A673 (cell line): ENCODE results near the gene HPS1. TPM values are rescaled to one million over a fixed set of nuclear protein-coding genes. Genes with fewer than 3 reads are reported as not detected.

ENCODE experiments used
- BruUV-seq: library from RNA; stranded (reverse); fragments of 400-500 nt; replicated peaks from 2 replicates; lab custom pipeline; 2021; lab: Mats Ljungman, UMichigan
- CTCF ChIA-PET: fragments of 300-600 bp; sonication (Branson Sonifier 250); formaldehyde crosslinking; loops from one replicate; lab custom pipeline; 2022; ENCODE audit warnings: antibody characterized with exemption; lab: Charles Lee
- POLR2A ChIA-PET: fragments of 300-600 bp; sonication (Branson Sonifier 250); formaldehyde crosslinking; loops from one replicate; lab custom pipeline; 2022; ENCODE audit warnings: antibody characterized with exemption; ENCODE audit not compliant: low non-redundant PET; lab: Charles Lee
- DNase-seq: peaks from one replicate; pipeline ENCODE4 v3.0.0-alpha.2; 2015; ENCODE audit warnings: low spot score
- H3K27ac ChIP-seq: fragments of 200-600 bp; sonication (generic); 2 replicates; pipeline ENCODE4 v1.5.1; 2016; ENCODE audit warnings: mixed run types, low read depth, mild to moderate bottlenecking, mixed read lengths, antibody characterized with exemption, low read length; ENCODE audit not compliant: poor library complexity, severe bottlenecking
- H3K27me3 ChIP-seq: fragments of 200-600 bp; sonication (generic); replicated peaks from 2 replicates; pipeline ENCODE4 v1.6.1; 2017; ENCODE audit warnings: mixed run types, low read depth, mild to moderate bottlenecking, mixed read lengths, antibody characterized with exemption, low read length; ENCODE audit not compliant: insufficient read depth, poor library complexity
- H3K36me3 ChIP-seq: fragments of 200-600 bp; sonication (generic); 2 replicates; pipeline ENCODE4 v1.6.1; 2016; ENCODE audit warnings: mixed run types, mild to moderate bottlenecking, mixed read lengths, antibody characterized with exemption, low read length; ENCODE audit not compliant: insufficient read depth, poor library complexity, severe bottlenecking
- H3K4me1 ChIP-seq: fragments of 200-600 bp; sonication (generic); 2 replicates; pipeline ENCODE4 v1.6.1; 2017; ENCODE audit warnings: mixed run types, mild to moderate bottlenecking, mixed read lengths, antibody characterized with exemption, low read length; ENCODE audit not compliant: insufficient read depth, poor library complexity, severe bottlenecking
- H3K4me3 ChIP-seq: fragments of 200-600 bp; sonication (generic); 2 replicates; pipeline ENCODE4 v1.5.1; 2016; ENCODE audit warnings: low read depth, mixed run types, mild to moderate bottlenecking, mixed read lengths, low read length; ENCODE audit not compliant: poor library complexity, severe bottlenecking
- H3K9me3 ChIP-seq: fragments of 200-600 bp; sonication (generic); 2 replicates; pipeline ENCODE4 v1.6.1; 2016; ENCODE audit warnings: mixed run types, low read depth, mild to moderate bottlenecking, mixed read lengths, antibody characterized with exemption, low read length; ENCODE audit not compliant: poor library complexity, severe bottlenecking
- CTCF ChIP-seq: fragments of 300-800, 200-600 bp; sonication (generic); conservative IDR thresholded peaks from 2 replicates; pipeline ENCODE4 v1.5.1; 2017; ENCODE audit warnings: low read depth, mild to moderate bottlenecking, antibody characterized with exemption, low read length, moderate library complexity, mixed read lengths
- EZH2 ChIP-seq: fragments of 200-600 bp; sonication (generic); IDR thresholded peaks from 2 replicates; pipeline ENCODE4 v1.6.1; 2017; ENCODE audit warnings: borderline replicate concordance, low read depth, mild to moderate bottlenecking, mixed read lengths, antibody characterized with exemption, low read length; ENCODE audit not compliant: poor library complexity, severe bottlenecking
- intact Hi-C: fragments of 100-400 bp; cut with micrococcal nuclease; formaldehyde crosslinking; loops from one replicate; pipeline ENCODE4 v1.10.0; 2022; ENCODE audit not compliant: unreplicated experiment
- total RNA-seq: library from RNA; stranded (reverse); gene quantifications from 2 replicates; pipeline ENCODE4 v1.2.3, GENCODE V29; 2021

HPS1 gene
- total RNA-seq, 1 experiment from 2014 or later, result 40.6 TPM

- intact Hi-C loops, result no loop called here
- BruUV-seq, result no TSS peak
- H3K27me3 ChIP-seq, result peaks cover 6% of the 10 kb centered on the region
- no peak overlapping the region for H3K4me3 ChIP-seq
- no peak for DNase-seq
- H3K9me3 ChIP-seq, result no peaks in the 10 kb centered on the region
- no peaks in the 10 kb centered on the region for H3K36me3 ChIP-seq
- ChIA-PET POLR2A (no interaction called here), CTCF (no interaction called here)
- TF ChIP-seq EZH2 (no peak), CTCF (no peak)
- H3K4me1 ChIP-seq, result no peaks in the 10 kb centered on the region
- H3K27ac ChIP-seq, result no peak overlapping the region
These were observed 34.7 kb upstream of the HPS1 start for GRCh38 chr10:98481404-98481945.

- H3K27me3 ChIP-seq, result no peaks in the 10 kb centered on the region
- H3K4me3 ChIP-seq, result no peak overlapping the region
- H3K27ac ChIP-seq, result no peak overlapping the region
- no TSS peak for BruUV-seq
- intact Hi-C loops, result no loop called here
- TF ChIP-seq CTCF, result no peak
- TF ChIP-seq EZH2, result no peak
- H3K36me3 ChIP-seq, result no peaks in the 10 kb centered on the region
- POLR2A ChIA-PET, result no interaction called here
- CTCF ChIA-PET, result no interaction called here
- no peaks in the 10 kb centered on the region for H3K9me3 ChIP-seq
- no peaks in the 10 kb centered on the region for H3K4me1 ChIP-seq
- DNase-seq, result no peak
These were observed 31.9 kb upstream of the HPS1 start for GRCh38 chr10:98478430-98479222.

- no TSS peak for BruUV-seq
- intact Hi-C loops, result no loop called here
- Histone ChIP-seq H3K27me3 (no peaks in the 10 kb centered on the region), H3K9me3 (no peaks in the 10 kb centered on the region), H3K27ac (no peak overlapping the region), H3K4me3 (no peak overlapping the region), H3K36me3 (no peaks in the 10 kb centered on the region), H3K4me1 (no peaks in the 10 kb centered on the region)
- TF ChIP-seq CTCF, result no peak
- no peak for TF ChIP-seq EZH2
- CTCF ChIA-PET, result no interaction called here
- POLR2A ChIA-PET, result no interaction called here
- DNase-seq, result no peak
These were observed 31.1 kb upstream of the HPS1 start for GRCh38 chr10:98477861-98478260.
